Measurements from ENCODE around the gene CPN1.

CPN1 gene

GRCh38 chr10:100076750-100077149 is 4.9 kb downstream of the CPN1 start:
- no peak overlapping the region for H3K27ac ChIP-seq
- TF ChIP-seq CTCF (IDR thresholded peaks at IDR 0.05) (no peak), ZFX (IDR thresholded peaks at IDR 0.05; ENCODE audit: borderline replicate concordance) (no peak)

- no peak for TF ChIP-seq CTCF (IDR thresholded peaks at IDR 0.05)
- H3K27ac ChIP-seq = no peak overlapping the region
These were observed 6.0 kb downstream of the CPN1 start for GRCh38 chr10:100075426-100076220.

GRCh38 chr10:100072514-100072913 is 9.2 kb downstream of the CPN1 start:
- no peak for TF ChIP-seq CTCF (IDR thresholded peaks at IDR 0.05)
- TF ChIP-seq ZFX (IDR thresholded peaks at IDR 0.05; ENCODE audit: borderline replicate concordance) = no peak
- H3K27ac ChIP-seq = no peak overlapping the region

GRCh38 chr10:100071529-100071928 is 10.1 kb downstream of the CPN1 start:
- TF ChIP-seq CTCF (IDR thresholded peaks at IDR 0.05) (no peak), ZFX (IDR thresholded peaks at IDR 0.05; ENCODE audit: borderline replicate concordance) (no peak)
- H3K27ac ChIP-seq = no peak overlapping the region

GRCh38 chr10:100067466-100067865 is 14.2 kb downstream of the CPN1 start:
- TF ChIP-seq CTCF (IDR thresholded peaks at IDR 0.05) (no peak), ZFX (IDR thresholded peaks at IDR 0.05; ENCODE audit: borderline replicate concordance) (no peak)
- no peak overlapping the region for H3K27ac ChIP-seq

- TF ChIP-seq CTCF (IDR thresholded peaks at IDR 0.05) = no peak
- H3K27ac ChIP-seq = no peak overlapping the region
These were observed 16.5 kb downstream of the CPN1 start for GRCh38 chr10:100065084-100065660.

GRCh38 chr10:100061401-100061800 is 20.3 kb downstream of the CPN1 start:
- no peak overlapping the region for H3K27ac ChIP-seq
- TF ChIP-seq CTCF (IDR thresholded peaks at IDR 0.05) = no peak
- no peak for TF ChIP-seq ZFX (IDR thresholded peaks at IDR 0.05; ENCODE audit: borderline replicate concordance)
